ENCODE results near the gene SPIRE1.
"Not testable (repeated sequence)": the region's sequence is repeated elsewhere in the genome, so short reads cannot be mapped to it uniquely, and the experiment has no call there.

SPIRE1 gene

GRCh38 chr18:12552879-12553242 lies 105.0 kb downstream of the SPIRE1 start:
- no peak for DNase-seq (ENCODE audit: low spot score)

- not testable (repeated sequence) for DNase-seq (ENCODE audit: low spot score)
Measured at GRCh38 chr18:12551943-12552878, 105.7 kb downstream of the SPIRE1 start.

- not testable (repeated sequence) for DNase-seq (ENCODE audit: low spot score)
Measured at GRCh38 chr18:12551466-12551865, 106.4 kb downstream of the SPIRE1 start.

- DNase-seq (ENCODE audit: low spot score): no peak
Measured at GRCh38 chr18:12543697-12544096, 114.2 kb downstream of the SPIRE1 start.

GRCh38 chr18:12540751-12541150 lies 117.2 kb downstream of the SPIRE1 start:
- no peak for DNase-seq (ENCODE audit: low spot score)

- not testable (repeated sequence) for DNase-seq (ENCODE audit: low spot score)
Measured at GRCh38 chr18:12539158-12539557, 118.7 kb downstream of the SPIRE1 start.

GRCh38 chr18:12534820-12535219 lies 123.1 kb downstream of the SPIRE1 start:
- DNase-seq (ENCODE audit: low spot score): no peak

- no peak for DNase-seq (ENCODE audit: low spot score)
Measured at GRCh38 chr18:12532661-12533060, 125.2 kb downstream of the SPIRE1 start.

- DNase-seq (ENCODE audit: low spot score): no peak
Measured at GRCh38 chr18:12531749-12532148, 126.2 kb downstream of the SPIRE1 start.

GRCh38 chr18:12520442-12520992 lies 137.4 kb downstream of the SPIRE1 start:
- DNase-seq (ENCODE audit: low spot score): no peak

- no peak for DNase-seq (ENCODE audit: low spot score)
Measured at GRCh38 chr18:12518832-12519531, 138.9 kb downstream of the SPIRE1 start.

GRCh38 chr18:12518326-12518725 lies 139.6 kb downstream of the SPIRE1 start:
- no peak for DNase-seq (ENCODE audit: low spot score)

GRCh38 chr18:12517142-12517825 lies 140.6 kb downstream of the SPIRE1 start:
- DNase-seq (ENCODE audit: low spot score): no peak

- no peak for DNase-seq (ENCODE audit: low spot score)
Measured at GRCh38 chr18:12516049-12516630, 141.8 kb downstream of the SPIRE1 start.

GRCh38 chr18:12515550-12515949 lies 142.4 kb downstream of the SPIRE1 start:
- DNase-seq (ENCODE audit: low spot score): no peak

- DNase-seq (ENCODE audit: low spot score): no peak
Measured at GRCh38 chr18:12507007-12507406, 150.9 kb downstream of the SPIRE1 start.

- no peak for DNase-seq (ENCODE audit: low spot score)
Measured at GRCh38 chr18:12500986-12501385, 156.9 kb downstream of the SPIRE1 start.

- no peak for DNase-seq (ENCODE audit: low spot score)
Measured at GRCh38 chr18:12497839-12498238, 160.1 kb downstream of the SPIRE1 start.

GRCh38 chr18:12497296-12497695 lies 160.6 kb downstream of the SPIRE1 start:
- DNase-seq (ENCODE audit: low spot score): no peak

GRCh38 chr18:12492907-12493306 lies 165.0 kb downstream of the SPIRE1 start:
- no peak for DNase-seq (ENCODE audit: low spot score)

- no peak for DNase-seq (ENCODE audit: low spot score)
Measured at GRCh38 chr18:12491611-12492435, 166.1 kb downstream of the SPIRE1 start.

Measured in CD4-positive, alpha-beta T cell treated with Interleukin-6 at 100 ng/mL for 8 hours (primary cell).